ENCODE measurements around the gene THADA. TPM values are rescaled to one million over a fixed set of nuclear protein-coding genes. Genes with fewer than 3 reads are reported as not detected.

Gene THADA
- total and polyA plus RNA-seq, 7 experiments from 2014 or later = 11.7 to 43.0 (median 39.6) TPM

DNA sequence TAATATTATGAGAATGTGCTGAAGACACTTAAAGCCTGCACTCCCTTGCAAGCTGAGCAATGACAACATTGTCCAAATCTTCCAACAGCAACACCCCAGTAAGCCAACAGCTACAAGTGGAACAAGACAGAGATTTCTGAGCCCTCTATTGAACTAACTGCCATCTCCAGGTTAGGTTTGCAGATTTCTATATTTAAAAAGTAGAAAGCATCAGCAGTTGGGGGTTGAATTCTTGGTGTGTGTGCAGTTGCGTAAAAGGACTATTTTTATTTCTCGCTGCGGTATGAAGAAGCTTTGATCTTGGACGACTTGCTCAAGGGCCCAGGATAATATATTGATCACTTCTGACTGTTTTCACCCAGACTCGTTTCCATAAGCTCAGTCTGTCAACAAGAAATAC, 263.2 kb downstream of the THADA start:
- ATAC-seq (no peak), DNase-seq (no peak)
- H3K27me3 Mint-ChIP-seq = no peaks in the 10 kb centered on the region
- no peaks in the 10 kb centered on the region for H3K4me1 ChIP-seq (ENCODE audit: control insufficient read depth in 2 of 2, insufficient read depth in 2 of 2, low read length in 2 of 2)
- no peaks in the 10 kb centered on the region for H3K27me3 ChIP-seq (ENCODE audit: control insufficient read depth in 2 of 2, insufficient read depth in 2 of 2, low read length in 2 of 2)
- ChIA-PET CTCF (no interaction called here), POLR2A (no interaction called here)
- H3K27ac ChIP-seq (ENCODE audit: low read depth, low read length) = no peak overlapping the region
- H3K36me3 Mint-ChIP-seq = peaks cover 0 to 63% (median 37%) of the 10 kb centered on the region in 5 donors
- intact Hi-C loops (cut with micrococcal nuclease) = no loop called here
- no peak overlapping the region for H3K4me3 Mint-ChIP-seq
- H3K4me3 ChIP-seq (ENCODE audit: low read length) = no peak overlapping the region
- H3K9me3 Mint-ChIP-seq = no peaks in the 10 kb centered on the region
- H3K27ac Mint-ChIP-seq = no peak overlapping the region
- H3K36me3 ChIP-seq (ENCODE audit: control insufficient read depth in 2 of 3, insufficient read depth in 3 of 3, low read length in 3 of 3) = peaks cover 0 to 14% (median 0%) of the 10 kb centered on the region in 3 experiments
- peaks cover 0 to 7% (median 0%) of the 10 kb centered on the region in 7 donors for H3K4me1 Mint-ChIP-seq
- H3K9me3 ChIP-seq (ENCODE audit: control insufficient read depth in 2 of 3, low read length in 3 of 3) = no peaks in the 10 kb centered on the region

DNA sequence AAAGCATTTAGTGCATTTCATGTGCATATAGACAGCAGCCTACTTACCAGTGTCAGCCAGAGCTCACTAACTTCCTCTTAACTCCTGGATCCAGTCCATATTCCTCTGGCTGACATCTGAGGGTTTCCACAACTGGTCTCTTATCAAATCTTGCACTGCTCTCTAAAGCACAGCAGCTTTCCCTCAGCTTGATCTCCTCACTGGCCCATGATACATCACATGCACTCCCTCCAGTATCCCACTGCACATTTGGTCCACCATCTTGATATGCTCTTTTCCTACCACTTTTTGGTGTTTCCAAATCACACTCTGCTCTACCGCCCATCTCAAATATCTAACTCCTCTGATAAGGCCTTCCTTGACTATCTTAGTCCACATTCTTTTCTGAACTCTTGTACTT, 264.4 kb downstream of the THADA start:
- Histone ChIP-seq H3K27ac (ENCODE audit: low read depth, low read length) (no peak overlapping the region), H3K4me3 (ENCODE audit: low read length) (no peak overlapping the region), H3K4me1 (ENCODE audit: control insufficient read depth in 2 of 2, insufficient read depth in 2 of 2, low read length in 2 of 2) (no peaks in the 10 kb centered on the region), H3K9me3 (ENCODE audit: control insufficient read depth in 2 of 3, low read length in 3 of 3) (no peaks in the 10 kb centered on the region), H3K36me3 (ENCODE audit: control insufficient read depth in 2 of 3, insufficient read depth in 3 of 3, low read length in 3 of 3) (peaks cover 0 to 14% (median 0%) of the 10 kb centered on the region in 3 experiments), H3K27me3 (ENCODE audit: control insufficient read depth in 2 of 2, insufficient read depth in 2 of 2, low read length in 2 of 2) (no peaks in the 10 kb centered on the region)
- peaks cover 0 to 61% (median 34%) of the 10 kb centered on the region in 5 donors for H3K36me3 Mint-ChIP-seq
- intact Hi-C loops (cut with micrococcal nuclease) = no loop called here
- ATAC-seq (no peak), DNase-seq (no peak)
- ChIA-PET POLR2A (no interaction called here), CTCF (no interaction called here)
- peak overlapping the region in 1 of 9 donors; percentile 1 for H3K27ac Mint-ChIP-seq
- H3K4me1 Mint-ChIP-seq = peaks cover 0 to 6% (median 0%) of the 10 kb centered on the region in 7 donors
- no peaks in the 10 kb centered on the region for H3K9me3 Mint-ChIP-seq
- H3K27me3 Mint-ChIP-seq = no peaks in the 10 kb centered on the region
- no peak overlapping the region for H3K4me3 Mint-ChIP-seq

DNA sequence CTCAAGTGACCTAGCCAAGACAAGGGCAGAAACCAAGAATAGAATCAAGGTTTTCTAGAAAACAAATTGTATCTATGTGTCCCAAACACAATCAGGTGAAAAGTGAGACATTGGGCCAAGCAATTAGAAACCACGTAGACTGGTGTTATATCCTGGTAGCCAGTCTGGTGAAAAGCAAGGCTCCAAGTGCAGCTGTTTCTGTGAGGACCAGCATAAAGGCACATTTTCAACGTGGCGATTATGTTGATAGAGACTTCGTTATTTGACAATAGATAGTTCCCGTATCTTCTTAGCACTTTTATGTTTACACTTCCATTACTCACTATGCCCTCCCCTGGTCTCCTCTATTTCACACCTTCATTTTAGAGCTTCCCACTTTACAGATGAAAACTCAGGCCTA, 266.2 kb downstream of the THADA start:
- Histone ChIP-seq H3K36me3 (ENCODE audit: control insufficient read depth in 2 of 3, insufficient read depth in 3 of 3, low read length in 3 of 3) (peaks cover 0 to 14% (median 0%) of the 10 kb centered on the region in 3 experiments), H3K4me1 (ENCODE audit: control insufficient read depth in 2 of 2, insufficient read depth in 2 of 2, low read length in 2 of 2) (no peaks in the 10 kb centered on the region), H3K9me3 (ENCODE audit: control insufficient read depth in 2 of 3, low read length in 3 of 3) (no peaks in the 10 kb centered on the region), H3K27ac (ENCODE audit: low read depth, low read length) (no peak overlapping the region), H3K4me3 (ENCODE audit: low read length) (no peak overlapping the region), H3K27me3 (ENCODE audit: control insufficient read depth in 2 of 2, insufficient read depth in 2 of 2, low read length in 2 of 2) (no peaks in the 10 kb centered on the region)
- DNase-seq (no peak), ATAC-seq (no peak)
- POLR2A ChIA-PET = no interaction called here
- intact Hi-C loops (cut with micrococcal nuclease) = no loop called here
- Mint-ChIP-seq H3K4me1 (peaks cover 0 to 6% (median 0%) of the 10 kb centered on the region in 7 donors), H3K36me3 (peaks cover 4 to 61% (median 32%) of the 10 kb centered on the region in 5 donors), H3K4me3 (no peak overlapping the region), H3K27ac (no peak overlapping the region), H3K9me3 (no peaks in the 10 kb centered on the region), H3K27me3 (no peaks in the 10 kb centered on the region)
- CTCF ChIA-PET = no interaction called here

DNA sequence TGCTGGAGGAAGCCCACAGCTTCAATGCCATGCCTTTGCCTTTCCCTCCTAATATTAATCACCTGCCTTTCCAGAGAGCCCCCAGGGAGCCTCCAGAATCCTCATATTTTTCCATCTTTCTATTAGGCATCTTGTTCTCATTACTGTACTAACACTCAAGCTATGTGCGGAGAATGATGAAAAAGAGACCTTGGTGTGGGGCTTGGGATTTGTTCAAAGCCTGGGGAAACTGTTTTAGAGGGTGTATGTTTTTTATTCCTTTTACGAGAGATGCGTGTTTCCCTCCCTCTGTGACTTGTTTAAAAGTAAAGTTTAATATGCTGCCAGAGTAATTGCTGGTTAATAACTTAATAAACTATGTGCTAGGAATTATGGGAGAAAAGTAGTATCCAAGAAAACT, 267.0 kb downstream of the THADA start:
- H3K4me3 Mint-ChIP-seq = no peak overlapping the region
- H3K4me1 Mint-ChIP-seq = peaks cover 0 to 3% (median 0%) of the 10 kb centered on the region in 7 donors
- intact Hi-C loops (cut with micrococcal nuclease) = no loop called here
- ATAC-seq (no peak), DNase-seq (no peak)
- H3K36me3 Mint-ChIP-seq = peaks cover 4 to 63% (median 31%) of the 10 kb centered on the region in 5 donors
- Histone ChIP-seq H3K4me1 (ENCODE audit: control insufficient read depth in 2 of 2, insufficient read depth in 2 of 2, low read length in 2 of 2) (no peaks in the 10 kb centered on the region), H3K36me3 (ENCODE audit: control insufficient read depth in 2 of 3, insufficient read depth in 3 of 3, low read length in 3 of 3) (peaks cover 0 to 14% (median 0%) of the 10 kb centered on the region in 3 experiments), H3K9me3 (ENCODE audit: control insufficient read depth in 2 of 3, low read length in 3 of 3) (no peaks in the 10 kb centered on the region), H3K4me3 (ENCODE audit: low read length) (no peak overlapping the region), H3K27me3 (ENCODE audit: control insufficient read depth in 2 of 2, insufficient read depth in 2 of 2, low read length in 2 of 2) (no peaks in the 10 kb centered on the region), H3K27ac (ENCODE audit: low read depth, low read length) (no peak overlapping the region)
- ChIA-PET CTCF (interaction anchor here (0.6 to 1.2 kb wide), 2 partner anchors 8 to 12 kb away, joined by 3 read pairs; no protein-coding TSS in a partner anchor), POLR2A (no interaction called here)
- no peak overlapping the region for H3K27ac Mint-ChIP-seq
- H3K27me3 Mint-ChIP-seq = no peaks in the 10 kb centered on the region
- H3K9me3 Mint-ChIP-seq = no peaks in the 10 kb centered on the region

DNA sequence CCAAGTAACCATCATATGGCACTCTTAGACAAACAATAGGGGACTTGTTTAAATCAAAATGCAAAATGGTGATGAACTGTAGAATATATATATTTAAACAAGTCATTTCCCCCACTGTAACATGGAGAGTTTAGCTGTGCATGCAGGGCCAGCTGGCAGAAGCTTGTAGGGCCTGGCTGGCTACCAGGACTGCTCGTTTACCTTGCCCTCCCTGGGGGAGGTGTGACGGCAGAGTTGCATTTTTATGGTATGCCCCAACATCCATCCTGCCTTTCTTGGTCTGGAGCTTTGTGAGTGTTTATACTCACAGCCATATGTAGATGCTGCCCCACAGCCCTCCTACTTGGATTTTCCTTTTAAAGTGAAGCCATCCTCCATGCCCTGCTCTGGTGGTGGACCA, 267.7 kb downstream of the THADA start:
- no peaks in the 10 kb centered on the region for H3K4me1 ChIP-seq (ENCODE audit: control insufficient read depth in 2 of 2, insufficient read depth in 2 of 2, low read length in 2 of 2)
- POLR2A ChIA-PET = no interaction called here
- CTCF ChIA-PET = interaction anchor here (1.2 kb wide), 1 partner anchor 11 kb away, joined by 3 read pairs; no protein-coding TSS in a partner anchor
- Mint-ChIP-seq H3K36me3 (peaks cover 4 to 64% (median 35%) of the 10 kb centered on the region in 5 donors), H3K27me3 (no peaks in the 10 kb centered on the region), H3K27ac (no peak overlapping the region), H3K9me3 (no peaks in the 10 kb centered on the region), H3K4me1 (peaks cover 0 to 3% (median 0%) of the 10 kb centered on the region in 7 donors), H3K4me3 (no peak overlapping the region)
- H3K27me3 ChIP-seq (ENCODE audit: control insufficient read depth in 2 of 2, insufficient read depth in 2 of 2, low read length in 2 of 2) = no peaks in the 10 kb centered on the region
- no peak overlapping the region for H3K27ac ChIP-seq (ENCODE audit: low read depth, low read length)
- DNase-seq (no peak), ATAC-seq (no peak)
- intact Hi-C loops (cut with micrococcal nuclease) = no loop called here
- peaks cover 0 to 14% (median 0%) of the 10 kb centered on the region in 3 experiments for H3K36me3 ChIP-seq (ENCODE audit: control insufficient read depth in 2 of 3, insufficient read depth in 3 of 3, low read length in 3 of 3)
- no peaks in the 10 kb centered on the region for H3K9me3 ChIP-seq (ENCODE audit: control insufficient read depth in 2 of 3, low read length in 3 of 3)
- H3K4me3 ChIP-seq (ENCODE audit: low read length) = no peak overlapping the region

DNA sequence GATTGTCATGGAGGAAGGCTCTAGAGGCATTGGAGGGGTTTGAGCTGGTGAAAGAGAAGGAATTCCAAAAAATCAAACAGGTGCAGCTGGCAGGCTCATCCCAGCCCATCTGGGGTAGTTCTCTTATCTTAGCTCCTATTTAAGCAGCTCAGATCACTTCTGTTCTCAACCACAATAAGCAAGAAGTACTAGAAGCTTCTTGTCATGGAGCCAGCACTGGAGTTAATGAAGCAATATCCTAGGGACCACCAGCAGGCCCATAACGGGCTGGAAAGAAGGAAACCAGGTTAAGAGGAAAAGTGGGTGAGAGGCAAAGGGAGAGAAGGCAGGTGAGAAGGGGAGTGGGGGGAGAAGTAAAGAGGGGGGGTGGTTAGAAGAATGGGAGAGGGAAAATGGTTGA, 268.7 kb downstream of the THADA start:
- H3K9me3 ChIP-seq (ENCODE audit: control insufficient read depth in 2 of 3, low read length in 3 of 3) = no peaks in the 10 kb centered on the region
- H3K36me3 ChIP-seq (ENCODE audit: control insufficient read depth in 2 of 3, insufficient read depth in 3 of 3, low read length in 3 of 3) = peaks cover 0 to 4% (median 0%) of the 10 kb centered on the region in 3 experiments
- H3K27ac ChIP-seq (ENCODE audit: low read depth, low read length) = no peak overlapping the region
- Mint-ChIP-seq H3K4me1 (peaks cover 0 to under 1% (median 0%) of the 10 kb centered on the region in 7 donors), H3K36me3 (peaks cover 4 to 54% (median 29%) of the 10 kb centered on the region in 5 donors), H3K9me3 (no peaks in the 10 kb centered on the region), H3K4me3 (no peak overlapping the region), H3K27ac (peak overlapping the region in 1 of 9 donors; percentile 39), H3K27me3 (no peaks in the 10 kb centered on the region)
- no peak overlapping the region for H3K4me3 ChIP-seq (ENCODE audit: low read length)
- no peak for DNase-seq
- H3K27me3 ChIP-seq (ENCODE audit: control insufficient read depth in 2 of 2, insufficient read depth in 2 of 2, low read length in 2 of 2) = no peaks in the 10 kb centered on the region
- no peak for ATAC-seq
- POLR2A ChIA-PET = no interaction called here
- no peaks in the 10 kb centered on the region for H3K4me1 ChIP-seq (ENCODE audit: control insufficient read depth in 2 of 2, insufficient read depth in 2 of 2, low read length in 2 of 2)
- intact Hi-C loops (cut with micrococcal nuclease) = no loop called here
- CTCF ChIA-PET = no interaction called here

DNA sequence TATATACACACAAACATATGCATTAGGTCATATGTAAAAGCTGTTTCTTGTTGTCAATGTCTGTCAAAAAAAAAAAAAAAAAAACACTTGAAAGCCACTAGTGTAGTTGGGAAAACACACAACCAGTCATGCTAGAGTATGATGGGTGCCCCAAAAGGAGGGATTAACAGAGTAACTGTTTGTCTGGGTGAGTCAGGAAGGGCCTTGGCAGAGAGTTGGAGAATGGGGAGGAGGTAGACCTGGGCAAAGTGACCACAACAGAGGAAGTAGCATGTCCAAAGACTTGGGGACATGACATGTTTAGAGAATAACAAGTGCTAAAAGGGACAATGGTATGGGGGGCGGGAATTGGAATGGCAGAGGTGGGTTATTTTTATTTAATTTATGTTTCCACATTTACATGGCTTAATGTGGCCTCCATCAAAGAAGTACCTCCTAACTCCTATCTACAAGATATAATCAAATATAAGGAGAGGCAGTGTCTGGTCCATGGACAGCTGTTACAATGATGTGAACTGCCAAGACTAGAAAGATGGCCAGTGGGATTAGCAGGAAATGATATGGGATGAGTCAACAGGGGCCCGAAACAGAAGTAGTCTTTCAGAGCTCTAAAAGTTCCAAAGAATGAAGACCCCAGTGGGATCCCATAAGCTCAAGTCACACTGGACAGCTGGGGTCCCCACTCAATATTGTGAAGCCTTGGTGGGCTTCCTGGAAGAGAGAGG, 269.6 kb downstream of the THADA start:
- Histone ChIP-seq H3K27me3 (ENCODE audit: control insufficient read depth in 2 of 2, insufficient read depth in 2 of 2, low read length in 2 of 2) (no peaks in the 10 kb centered on the region), H3K27ac (ENCODE audit: low read depth, low read length) (no peak overlapping the region), H3K4me1 (ENCODE audit: control insufficient read depth in 2 of 2, insufficient read depth in 2 of 2, low read length in 2 of 2) (no peaks in the 10 kb centered on the region), H3K36me3 (ENCODE audit: control insufficient read depth in 2 of 3, insufficient read depth in 3 of 3, low read length in 3 of 3) (peaks cover 0 to 11% (median 4%) of the 10 kb centered on the region in 3 experiments), H3K4me3 (ENCODE audit: low read length) (no peak overlapping the region), H3K9me3 (ENCODE audit: control insufficient read depth in 2 of 3, low read length in 3 of 3) (no peaks in the 10 kb centered on the region)
- intact Hi-C loops (cut with micrococcal nuclease) = no loop called here
- ATAC-seq (peak; percentile 34), DNase-seq (no peak)
- Mint-ChIP-seq H3K27ac (peak overlapping the region in 1 of 9 donors; percentile 42), H3K4me3 (no peak overlapping the region), H3K27me3 (no peaks in the 10 kb centered on the region), H3K36me3 (peaks cover 4 to 51% (median 34%) of the 10 kb centered on the region in 5 donors), H3K4me1 (no peaks in the 10 kb centered on the region), H3K9me3 (no peaks in the 10 kb centered on the region)
- ChIA-PET CTCF (interaction anchor here (0.7 kb wide), 1 partner anchor 45 kb away, joined by 3 read pairs; no protein-coding TSS in a partner anchor), POLR2A (interaction anchor here (0.6 kb wide), 1 partner anchor 292 kb away, joined by 3 read pairs; no protein-coding TSS in a partner anchor)
